GM12865 (cell line): ENCODE measurements around the gene PITPNM3.
A peak's percentile ranks its signal among the peaks of the same experiment; 100 is the strongest.

Source experiments
- DNase-seq: peaks from one replicate; pipeline ENCODE4 v3.0.0; 2010; ENCODE audit warnings: low read depth
- H3K4me3 ChIP-seq: 2 replicates; pipeline ENCODE4 v1.5.1; 2011; ENCODE audit warnings: mild to moderate bottlenecking, low read depth, low read length, control low read depth
- CTCF ChIP-seq: IDR thresholded peaks from 2 replicates; pipeline ENCODE4 v1.5.1; 2011; ENCODE audit warnings: low read length, control low read depth, low read depth, inconsistent platforms; ENCODE audit not compliant: insufficient read depth; ENCODE audit errors: missing control alignments

PITPNM3 gene

DNA sequence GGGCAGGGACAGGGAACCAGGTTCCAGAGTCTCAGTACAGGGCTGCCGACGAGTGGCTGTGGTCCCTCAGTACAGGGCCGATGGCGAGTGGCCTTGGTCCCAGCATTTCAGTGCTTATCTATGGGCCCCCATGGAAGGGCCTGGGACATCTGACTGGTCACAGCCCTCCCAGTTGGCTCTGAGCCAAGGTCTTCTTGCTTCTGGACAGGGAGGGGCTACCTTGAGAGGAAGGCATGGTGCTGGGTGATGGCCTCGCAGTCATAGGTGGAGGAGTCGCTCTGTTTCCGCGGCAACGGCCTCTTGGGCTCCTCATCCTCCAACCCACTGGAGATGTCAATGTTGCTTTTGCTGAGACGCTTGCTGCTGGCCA lies 79.6 kb downstream of the PITPNM3 start:
- DNase-seq = no peak
- H3K4me3 ChIP-seq = no peak overlapping the region
- no peak for TF ChIP-seq CTCF

GRCh38 chr17:6476076-6476809 lies 80.1 kb downstream of the PITPNM3 start:
- no peak for DNase-seq
- TF ChIP-seq CTCF = no peak

GRCh38 chr17:6475411-6475810 lies 80.9 kb downstream of the PITPNM3 start:
- TF ChIP-seq CTCF = no peak
- no peak for DNase-seq
- no peak overlapping the region for H3K4me3 ChIP-seq

More at GRCh38 chr17:6476076-6476809, 80.1 kb downstream of the PITPNM3 start:
- no peak overlapping the region for H3K4me3 ChIP-seq

- no peak for DNase-seq
- no peak overlapping the region for H3K4me3 ChIP-seq
- no peak for TF ChIP-seq CTCF
Measured at GRCh38 chr17:6474906-6475305, 81.4 kb downstream of the PITPNM3 start.

DNA sequence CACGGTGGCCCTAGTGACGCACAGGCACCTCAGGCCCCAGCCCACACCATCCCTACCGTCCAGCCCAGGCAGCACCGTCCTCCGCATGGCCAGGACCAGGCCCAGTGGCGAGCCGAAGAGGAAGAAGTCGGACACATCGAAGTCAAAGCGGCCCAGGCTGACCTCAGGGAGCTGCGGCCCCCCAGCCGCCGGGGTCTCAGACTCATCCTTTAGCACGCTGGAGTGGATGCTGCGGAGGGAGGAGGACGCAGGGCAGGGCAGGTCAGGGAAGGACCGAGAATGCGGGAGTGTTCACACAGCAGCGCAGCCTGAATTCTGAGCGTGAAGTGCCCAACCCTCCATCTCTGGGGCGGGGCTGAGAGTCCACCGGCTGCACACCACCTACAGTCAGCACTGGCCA lies 82.0 kb downstream of the PITPNM3 start:
- no peak for DNase-seq
- no peak for TF ChIP-seq CTCF
- no peak overlapping the region for H3K4me3 ChIP-seq

GRCh38 chr17:6473128-6473767 lies 83.1 kb downstream of the PITPNM3 start:
- DNase-seq = peak; percentile 60
- peak; percentile 98 for TF ChIP-seq CTCF
- no peak overlapping the region for H3K4me3 ChIP-seq
